H1 (cell line): ENCODE results near the gene PIK3C2G. TPM values are rescaled to one million over a fixed set of nuclear protein-coding genes. Genes with fewer than 3 reads are reported as not detected.

Experiments used
- BACH1 ChIP-seq: IDR thresholded peaks from 2 replicates; pipeline ENCODE4 v1.6.1; 2012; ENCODE audit warnings: low read length, improper control_type of control experiment
- BCL11A ChIP-seq, 2 experiments: IDR thresholded peaks; one replicate each; pipeline ENCODE4 v1.6.1; 2011; ENCODE audit warnings: low read depth in 2 of 2, low read length in 2 of 2, mild to moderate bottlenecking in 2 of 2
- POLR2A ChIP-seq, 2 experiments: IDR thresholded peaks; 1 replicate in 1 of 2; 2 replicates in 1 of 2; pipeline ENCODE4 v1.6.1; 2011; ENCODE audit warnings: low read depth in 2 of 2, low read length in 2 of 2, mild to moderate bottlenecking in 2 of 2; ENCODE audit errors: control extremely low read depth in 1 of 2
- POU5F1 ChIP-seq: IDR thresholded peaks from 2 replicates; pipeline ENCODE4 v1.6.1; 2011; ENCODE audit warnings: low read depth, mild to moderate bottlenecking, low read length, moderate library complexity
- SP1 ChIP-seq: IDR thresholded peaks from 2 replicates; pipeline ENCODE4 v1.6.1; 2011; ENCODE audit warnings: low read depth, low read length
- SUZ12 ChIP-seq: fragments of 200-600 bp; sonication (generic); IDR thresholded peaks from 2 replicates; pipeline ENCODE4 v1.6.1; 2012; ENCODE audit warnings: mild to moderate bottlenecking, inconsistent platforms, low read length, moderate library complexity, mixed read lengths
- TEAD4 ChIP-seq: IDR thresholded peaks from 2 replicates; pipeline ENCODE4 v1.6.1; 2012; ENCODE audit warnings: low read depth, low read length, inconsistent platforms, mixed read lengths
- polyA plus RNA-seq, 7 experiments: library from polyadenylated mRNA; depleted of rRNA in 3 of 7; stranded (reverse) in 5 of 7; unstranded in 2 of 7; fragments of >200 nt in 5 of 7; fragments of 200-250 nt in 2 of 7; gene quantifications; 1 replicate in 5 of 7; 2 replicates in 1 of 7; 4 replicates in 1 of 7; pipeline versions ENCODE4 v1.2.1 to v1.2.3, GENCODE V29; 2011 to 2013; ENCODE audit warnings: missing spikeins in 2 of 7, mixed read lengths in 2 of 7
- total RNA-seq: library from RNA; stranded (reverse); fragmentation: NEBNext Ultra II Directional; extraction: Animal tissue kit (Norgen Biotek cat#: 25700); gene quantifications from 2 replicates; pipeline ENCODE4 v1.2.1, GENCODE V29; 2021
- TF ChIP-seq, protein P1 (sequence below): fragments of 300-600 bp; sonication (generic); IDR thresholded peaks from 2 replicates; pipeline ENCODE4 v1.7.1; 2012; ENCODE audit warnings: low read length, moderate library complexity, mild to moderate bottlenecking, inconsistent platforms; ENCODE audit not compliant: insufficient replicate concordance
- TF ChIP-seq, protein P2 (sequence below): IDR thresholded peaks from 2 replicates; pipeline ENCODE4 v1.6.1; 2012; ENCODE audit warnings: inconsistent platforms
- TF ChIP-seq, protein P3 (sequence below): IDR thresholded peaks from 2 replicates; pipeline ENCODE4 v1.6.1; 2011; ENCODE audit warnings: low read length, improper control_type of control experiment

The PIK3C2G gene
- total and polyA plus RNA-seq, 2 of the 8 experiments (the other 6 are each of a cell fraction or from before 2014, with no cell fraction given): not detected

DNA sequence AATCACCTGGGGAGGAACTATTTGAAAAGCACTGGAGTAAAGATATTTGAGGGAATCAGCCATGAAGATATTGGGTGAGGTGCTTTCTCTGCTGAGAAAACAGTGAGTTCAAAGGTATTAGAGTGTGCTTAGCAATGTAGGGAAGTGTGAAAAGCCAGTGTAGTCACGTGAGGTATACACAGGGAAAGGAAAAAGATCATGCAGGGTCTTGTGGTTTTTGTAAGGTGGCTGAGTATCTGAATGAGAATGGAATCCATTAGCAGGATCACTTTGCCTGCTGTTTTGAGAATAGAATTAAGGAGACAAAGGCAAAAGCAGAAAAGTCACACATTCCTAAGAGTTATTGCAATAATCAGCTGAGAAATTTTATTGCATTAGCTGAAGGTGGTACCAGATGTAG, 193.0 kb downstream of the PIK3C2G start (continued):
- TF ChIP-seq, protein P1, sequence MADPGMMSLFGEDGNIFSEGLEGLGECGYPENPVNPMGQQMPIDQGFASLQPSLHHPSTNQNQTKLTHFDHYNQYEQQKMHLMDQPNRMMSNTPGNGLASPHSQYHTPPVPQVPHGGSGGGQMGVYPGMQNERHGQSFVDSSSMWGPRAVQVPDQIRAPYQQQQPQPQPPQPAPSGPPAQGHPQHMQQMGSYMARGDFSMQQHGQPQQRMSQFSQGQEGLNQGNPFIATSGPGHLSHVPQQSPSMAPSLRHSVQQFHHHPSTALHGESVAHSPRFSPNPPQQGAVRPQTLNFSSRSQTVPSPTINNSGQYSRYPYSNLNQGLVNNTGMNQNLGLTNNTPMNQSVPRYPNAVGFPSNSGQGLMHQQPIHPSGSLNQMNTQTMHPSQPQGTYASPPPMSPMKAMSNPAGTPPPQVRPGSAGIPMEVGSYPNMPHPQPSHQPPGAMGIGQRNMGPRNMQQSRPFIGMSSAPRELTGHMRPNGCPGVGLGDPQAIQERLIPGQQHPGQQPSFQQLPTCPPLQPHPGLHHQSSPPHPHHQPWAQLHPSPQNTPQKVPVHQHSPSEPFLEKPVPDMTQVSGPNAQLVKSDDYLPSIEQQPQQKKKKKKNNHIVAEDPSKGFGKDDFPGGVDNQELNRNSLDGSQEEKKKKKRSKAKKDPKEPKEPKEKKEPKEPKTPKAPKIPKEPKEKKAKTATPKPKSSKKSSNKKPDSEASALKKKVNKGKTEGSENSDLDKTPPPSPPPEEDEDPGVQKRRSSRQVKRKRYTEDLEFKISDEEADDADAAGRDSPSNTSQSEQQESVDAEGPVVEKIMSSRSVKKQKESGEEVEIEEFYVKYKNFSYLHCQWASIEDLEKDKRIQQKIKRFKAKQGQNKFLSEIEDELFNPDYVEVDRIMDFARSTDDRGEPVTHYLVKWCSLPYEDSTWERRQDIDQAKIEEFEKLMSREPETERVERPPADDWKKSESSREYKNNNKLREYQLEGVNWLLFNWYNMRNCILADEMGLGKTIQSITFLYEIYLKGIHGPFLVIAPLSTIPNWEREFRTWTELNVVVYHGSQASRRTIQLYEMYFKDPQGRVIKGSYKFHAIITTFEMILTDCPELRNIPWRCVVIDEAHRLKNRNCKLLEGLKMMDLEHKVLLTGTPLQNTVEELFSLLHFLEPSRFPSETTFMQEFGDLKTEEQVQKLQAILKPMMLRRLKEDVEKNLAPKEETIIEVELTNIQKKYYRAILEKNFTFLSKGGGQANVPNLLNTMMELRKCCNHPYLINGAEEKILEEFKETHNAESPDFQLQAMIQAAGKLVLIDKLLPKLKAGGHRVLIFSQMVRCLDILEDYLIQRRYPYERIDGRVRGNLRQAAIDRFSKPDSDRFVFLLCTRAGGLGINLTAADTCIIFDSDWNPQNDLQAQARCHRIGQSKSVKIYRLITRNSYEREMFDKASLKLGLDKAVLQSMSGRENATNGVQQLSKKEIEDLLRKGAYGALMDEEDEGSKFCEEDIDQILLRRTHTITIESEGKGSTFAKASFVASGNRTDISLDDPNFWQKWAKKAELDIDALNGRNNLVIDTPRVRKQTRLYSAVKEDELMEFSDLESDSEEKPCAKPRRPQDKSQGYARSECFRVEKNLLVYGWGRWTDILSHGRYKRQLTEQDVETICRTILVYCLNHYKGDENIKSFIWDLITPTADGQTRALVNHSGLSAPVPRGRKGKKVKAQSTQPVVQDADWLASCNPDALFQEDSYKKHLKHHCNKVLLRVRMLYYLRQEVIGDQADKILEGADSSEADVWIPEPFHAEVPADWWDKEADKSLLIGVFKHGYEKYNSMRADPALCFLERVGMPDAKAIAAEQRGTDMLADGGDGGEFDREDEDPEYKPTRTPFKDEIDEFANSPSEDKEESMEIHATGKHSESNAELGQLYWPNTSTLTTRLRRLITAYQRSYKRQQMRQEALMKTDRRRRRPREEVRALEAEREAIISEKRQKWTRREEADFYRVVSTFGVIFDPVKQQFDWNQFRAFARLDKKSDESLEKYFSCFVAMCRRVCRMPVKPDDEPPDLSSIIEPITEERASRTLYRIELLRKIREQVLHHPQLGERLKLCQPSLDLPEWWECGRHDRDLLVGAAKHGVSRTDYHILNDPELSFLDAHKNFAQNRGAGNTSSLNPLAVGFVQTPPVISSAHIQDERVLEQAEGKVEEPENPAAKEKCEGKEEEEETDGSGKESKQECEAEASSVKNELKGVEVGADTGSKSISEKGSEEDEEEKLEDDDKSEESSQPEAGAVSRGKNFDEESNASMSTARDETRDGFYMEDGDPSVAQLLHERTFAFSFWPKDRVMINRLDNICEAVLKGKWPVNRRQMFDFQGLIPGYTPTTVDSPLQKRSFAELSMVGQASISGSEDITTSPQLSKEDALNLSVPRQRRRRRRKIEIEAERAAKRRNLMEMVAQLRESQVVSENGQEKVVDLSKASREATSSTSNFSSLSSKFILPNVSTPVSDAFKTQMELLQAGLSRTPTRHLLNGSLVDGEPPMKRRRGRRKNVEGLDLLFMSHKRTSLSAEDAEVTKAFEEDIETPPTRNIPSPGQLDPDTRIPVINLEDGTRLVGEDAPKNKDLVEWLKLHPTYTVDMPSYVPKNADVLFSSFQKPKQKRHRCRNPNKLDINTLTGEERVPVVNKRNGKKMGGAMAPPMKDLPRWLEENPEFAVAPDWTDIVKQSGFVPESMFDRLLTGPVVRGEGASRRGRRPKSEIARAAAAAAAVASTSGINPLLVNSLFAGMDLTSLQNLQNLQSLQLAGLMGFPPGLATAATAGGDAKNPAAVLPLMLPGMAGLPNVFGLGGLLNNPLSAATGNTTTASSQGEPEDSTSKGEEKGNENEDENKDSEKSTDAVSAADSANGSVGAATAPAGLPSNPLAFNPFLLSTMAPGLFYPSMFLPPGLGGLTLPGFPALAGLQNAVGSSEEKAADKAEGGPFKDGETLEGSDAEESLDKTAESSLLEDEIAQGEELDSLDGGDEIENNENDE: peak; percentile 69
- TF ChIP-seq SUZ12: no peak
- TF ChIP-seq, protein P2, sequence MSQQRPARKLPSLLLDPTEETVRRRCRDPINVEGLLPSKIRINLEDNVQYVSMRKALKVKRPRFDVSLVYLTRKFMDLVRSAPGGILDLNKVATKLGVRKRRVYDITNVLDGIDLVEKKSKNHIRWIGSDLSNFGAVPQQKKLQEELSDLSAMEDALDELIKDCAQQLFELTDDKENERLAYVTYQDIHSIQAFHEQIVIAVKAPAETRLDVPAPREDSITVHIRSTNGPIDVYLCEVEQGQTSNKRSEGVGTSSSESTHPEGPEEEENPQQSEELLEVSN: 0 out of 2 replicates have a peak, but pooled peaks have one; percentile 23
- TF ChIP-seq TEAD4: peak; percentile 34; the same call in 1 of the 2 replicates
- peak in 1 of 2 experiments; percentile 87 for TF ChIP-seq BCL11A (IDR thresholded peaks at IDR 0.05; ENCODE audit: low read depth in 2 of 2, low read length in 2 of 2)
- peak; percentile 45; the same call in 1 of the 2 replicates for TF ChIP-seq SP1
- TF ChIP-seq POU5F1: peak; percentile 70; the same call in 1 of the 2 replicates
- TF ChIP-seq, protein P3, sequence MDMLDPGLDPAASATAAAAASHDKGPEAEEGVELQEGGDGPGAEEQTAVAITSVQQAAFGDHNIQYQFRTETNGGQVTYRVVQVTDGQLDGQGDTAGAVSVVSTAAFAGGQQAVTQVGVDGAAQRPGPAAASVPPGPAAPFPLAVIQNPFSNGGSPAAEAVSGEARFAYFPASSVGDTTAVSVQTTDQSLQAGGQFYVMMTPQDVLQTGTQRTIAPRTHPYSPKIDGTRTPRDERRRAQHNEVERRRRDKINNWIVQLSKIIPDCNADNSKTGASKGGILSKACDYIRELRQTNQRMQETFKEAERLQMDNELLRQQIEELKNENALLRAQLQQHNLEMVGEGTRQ: peak; percentile 83
- TF ChIP-seq POLR2A (IDR thresholded peaks at IDR 0.05; ENCODE audit: control extremely low read depth in 1 of 2, low read depth in 2 of 2, low read length in 2 of 2): no peak
- TF ChIP-seq BACH1: 0 out of 2 replicates have a peak, but pooled peaks have one; percentile 7
